ENCODE measurements around the gene KSR1. TPM values are rescaled to one million over a fixed set of nuclear protein-coding genes. Genes with fewer than 3 reads are reported as not detected.

Gene KSR1
- total and polyA plus RNA-seq, 9 of the 15 experiments (the other 6 are each of a cell fraction or from before 2014, with no cell fraction given) = 1.4 to 51.7 (median 18.4) TPM

DNA sequence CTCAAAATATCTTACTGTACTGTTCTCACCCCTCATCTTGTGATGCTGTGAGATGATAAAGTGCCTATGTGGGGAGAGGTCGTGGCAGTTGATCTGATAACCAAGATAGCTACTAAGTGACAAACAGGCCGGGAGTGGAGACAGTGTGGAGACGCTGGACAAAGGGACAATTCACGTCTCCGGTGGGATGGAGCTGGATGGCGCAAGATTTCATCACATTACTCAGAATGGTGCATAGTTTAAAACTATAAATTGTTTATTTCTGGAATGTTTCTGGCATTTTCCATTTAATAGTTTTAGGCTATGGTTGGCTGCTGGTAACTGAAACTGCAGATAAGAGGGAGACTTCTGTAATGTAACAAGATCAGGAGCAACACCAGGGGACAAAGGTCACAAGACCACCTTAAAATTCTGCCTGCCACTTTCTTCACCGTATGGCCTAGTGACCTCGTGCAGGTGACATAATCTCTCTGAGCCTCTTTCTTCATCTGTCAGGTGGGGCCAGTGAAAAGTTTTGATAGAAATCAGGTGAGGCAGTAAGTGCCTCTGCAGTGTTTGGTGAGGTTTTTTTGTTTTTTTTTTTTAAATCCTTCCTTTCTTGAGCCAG, 120.3 kb downstream of the KSR1 start (continued):
- TF ChIP-seq, protein P1, sequence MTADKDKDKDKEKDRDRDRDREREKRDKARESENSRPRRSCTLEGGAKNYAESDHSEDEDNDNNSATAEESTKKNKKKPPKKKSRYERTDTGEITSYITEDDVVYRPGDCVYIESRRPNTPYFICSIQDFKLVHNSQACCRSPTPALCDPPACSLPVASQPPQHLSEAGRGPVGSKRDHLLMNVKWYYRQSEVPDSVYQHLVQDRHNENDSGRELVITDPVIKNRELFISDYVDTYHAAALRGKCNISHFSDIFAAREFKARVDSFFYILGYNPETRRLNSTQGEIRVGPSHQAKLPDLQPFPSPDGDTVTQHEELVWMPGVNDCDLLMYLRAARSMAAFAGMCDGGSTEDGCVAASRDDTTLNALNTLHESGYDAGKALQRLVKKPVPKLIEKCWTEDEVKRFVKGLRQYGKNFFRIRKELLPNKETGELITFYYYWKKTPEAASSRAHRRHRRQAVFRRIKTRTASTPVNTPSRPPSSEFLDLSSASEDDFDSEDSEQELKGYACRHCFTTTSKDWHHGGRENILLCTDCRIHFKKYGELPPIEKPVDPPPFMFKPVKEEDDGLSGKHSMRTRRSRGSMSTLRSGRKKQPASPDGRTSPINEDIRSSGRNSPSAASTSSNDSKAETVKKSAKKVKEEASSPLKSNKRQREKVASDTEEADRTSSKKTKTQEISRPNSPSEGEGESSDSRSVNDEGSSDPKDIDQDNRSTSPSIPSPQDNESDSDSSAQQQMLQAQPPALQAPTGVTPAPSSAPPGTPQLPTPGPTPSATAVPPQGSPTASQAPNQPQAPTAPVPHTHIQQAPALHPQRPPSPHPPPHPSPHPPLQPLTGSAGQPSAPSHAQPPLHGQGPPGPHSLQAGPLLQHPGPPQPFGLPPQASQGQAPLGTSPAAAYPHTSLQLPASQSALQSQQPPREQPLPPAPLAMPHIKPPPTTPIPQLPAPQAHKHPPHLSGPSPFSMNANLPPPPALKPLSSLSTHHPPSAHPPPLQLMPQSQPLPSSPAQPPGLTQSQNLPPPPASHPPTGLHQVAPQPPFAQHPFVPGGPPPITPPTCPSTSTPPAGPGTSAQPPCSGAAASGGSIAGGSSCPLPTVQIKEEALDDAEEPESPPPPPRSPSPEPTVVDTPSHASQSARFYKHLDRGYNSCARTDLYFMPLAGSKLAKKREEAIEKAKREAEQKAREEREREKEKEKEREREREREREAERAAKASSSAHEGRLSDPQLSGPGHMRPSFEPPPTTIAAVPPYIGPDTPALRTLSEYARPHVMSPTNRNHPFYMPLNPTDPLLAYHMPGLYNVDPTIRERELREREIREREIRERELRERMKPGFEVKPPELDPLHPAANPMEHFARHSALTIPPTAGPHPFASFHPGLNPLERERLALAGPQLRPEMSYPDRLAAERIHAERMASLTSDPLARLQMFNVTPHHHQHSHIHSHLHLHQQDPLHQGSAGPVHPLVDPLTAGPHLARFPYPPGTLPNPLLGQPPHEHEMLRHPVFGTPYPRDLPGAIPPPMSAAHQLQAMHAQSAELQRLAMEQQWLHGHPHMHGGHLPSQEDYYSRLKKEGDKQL (CRISPR knock-in tag; IDR thresholded peaks at IDR 0.05; ENCODE audit: borderline replicate concordance) = no peak
- no peak for TF ChIP-seq BHLHE40 (IDR thresholded peaks at IDR 0.05; ENCODE audit: low read length)
- peak; percentile 21; the same call in 1 of the 2 replicates for TF ChIP-seq TEAD4 (IDR thresholded peaks at IDR 0.05; ENCODE audit: low read length)
- no peak for TF ChIP-seq TEAD4 (CRISPR knock-in tag; IDR thresholded peaks at IDR 0.05; ENCODE audit: borderline replicate concordance)
- no peak for TF ChIP-seq MAFG (tag; conservative IDR thresholded peaks at IDR 0.05)
- no peak for TF ChIP-seq E2F3 (CRISPR knock-in tag; IDR thresholded peaks at IDR 0.05)
- 0 out of 2 replicates have a peak, but pooled peaks have one; percentile 36 for TF ChIP-seq HDAC8 (tag; IDR thresholded peaks at IDR 0.05)
- TF ChIP-seq MAFK (IDR thresholded peaks at IDR 0.05; ENCODE audit: low read length) = no peak
- TF ChIP-seq ZNF717 (CRISPR knock-in tag; IDR thresholded peaks at IDR 0.05) = no peak
- TF ChIP-seq, protein P2, sequence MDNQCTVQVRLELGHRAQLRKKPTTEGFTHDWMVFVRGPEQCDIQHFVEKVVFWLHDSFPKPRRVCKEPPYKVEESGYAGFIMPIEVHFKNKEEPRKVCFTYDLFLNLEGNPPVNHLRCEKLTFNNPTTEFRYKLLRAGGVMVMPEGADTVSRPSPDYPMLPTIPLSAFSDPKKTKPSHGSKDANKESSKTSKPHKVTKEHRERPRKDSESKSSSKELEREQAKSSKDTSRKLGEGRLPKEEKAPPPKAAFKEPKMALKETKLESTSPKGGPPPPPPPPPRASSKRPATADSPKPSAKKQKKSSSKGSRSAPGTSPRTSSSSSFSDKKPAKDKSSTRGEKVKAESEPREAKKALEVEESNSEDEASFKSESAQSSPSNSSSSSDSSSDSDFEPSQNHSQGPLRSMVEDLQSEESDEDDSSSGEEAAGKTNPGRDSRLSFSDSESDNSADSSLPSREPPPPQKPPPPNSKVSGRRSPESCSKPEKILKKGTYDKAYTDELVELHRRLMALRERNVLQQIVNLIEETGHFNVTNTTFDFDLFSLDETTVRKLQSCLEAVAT (IDR thresholded peaks at IDR 0.05) = no peak
- TF ChIP-seq, protein P3, sequence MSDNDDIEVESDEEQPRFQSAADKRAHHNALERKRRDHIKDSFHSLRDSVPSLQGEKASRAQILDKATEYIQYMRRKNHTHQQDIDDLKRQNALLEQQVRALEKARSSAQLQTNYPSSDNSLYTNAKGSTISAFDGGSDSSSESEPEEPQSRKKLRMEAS (CRISPR knock-in tag; IDR thresholded peaks at IDR 0.05) = no peak
- TF ChIP-seq, protein P4, sequence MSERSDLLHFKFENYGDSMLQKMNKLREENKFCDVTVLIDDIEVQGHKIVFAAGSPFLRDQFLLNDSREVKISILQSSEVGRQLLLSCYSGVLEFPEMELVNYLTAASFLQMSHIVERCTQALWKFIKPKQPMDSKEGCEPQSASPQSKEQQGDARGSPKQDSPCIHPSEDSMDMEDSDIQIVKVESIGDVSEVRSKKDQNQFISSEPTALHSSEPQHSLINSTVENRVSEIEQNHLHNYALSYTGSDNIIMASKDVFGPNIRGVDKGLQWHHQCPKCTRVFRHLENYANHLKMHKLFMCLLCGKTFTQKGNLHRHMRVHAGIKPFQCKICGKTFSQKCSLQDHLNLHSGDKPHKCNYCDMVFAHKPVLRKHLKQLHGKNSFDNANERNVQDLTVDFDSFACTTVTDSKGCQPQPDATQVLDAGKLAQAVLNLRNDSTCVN (CRISPR knock-in tag; IDR thresholded peaks at IDR 0.05) = no peak
- TF ChIP-seq, protein P5, sequence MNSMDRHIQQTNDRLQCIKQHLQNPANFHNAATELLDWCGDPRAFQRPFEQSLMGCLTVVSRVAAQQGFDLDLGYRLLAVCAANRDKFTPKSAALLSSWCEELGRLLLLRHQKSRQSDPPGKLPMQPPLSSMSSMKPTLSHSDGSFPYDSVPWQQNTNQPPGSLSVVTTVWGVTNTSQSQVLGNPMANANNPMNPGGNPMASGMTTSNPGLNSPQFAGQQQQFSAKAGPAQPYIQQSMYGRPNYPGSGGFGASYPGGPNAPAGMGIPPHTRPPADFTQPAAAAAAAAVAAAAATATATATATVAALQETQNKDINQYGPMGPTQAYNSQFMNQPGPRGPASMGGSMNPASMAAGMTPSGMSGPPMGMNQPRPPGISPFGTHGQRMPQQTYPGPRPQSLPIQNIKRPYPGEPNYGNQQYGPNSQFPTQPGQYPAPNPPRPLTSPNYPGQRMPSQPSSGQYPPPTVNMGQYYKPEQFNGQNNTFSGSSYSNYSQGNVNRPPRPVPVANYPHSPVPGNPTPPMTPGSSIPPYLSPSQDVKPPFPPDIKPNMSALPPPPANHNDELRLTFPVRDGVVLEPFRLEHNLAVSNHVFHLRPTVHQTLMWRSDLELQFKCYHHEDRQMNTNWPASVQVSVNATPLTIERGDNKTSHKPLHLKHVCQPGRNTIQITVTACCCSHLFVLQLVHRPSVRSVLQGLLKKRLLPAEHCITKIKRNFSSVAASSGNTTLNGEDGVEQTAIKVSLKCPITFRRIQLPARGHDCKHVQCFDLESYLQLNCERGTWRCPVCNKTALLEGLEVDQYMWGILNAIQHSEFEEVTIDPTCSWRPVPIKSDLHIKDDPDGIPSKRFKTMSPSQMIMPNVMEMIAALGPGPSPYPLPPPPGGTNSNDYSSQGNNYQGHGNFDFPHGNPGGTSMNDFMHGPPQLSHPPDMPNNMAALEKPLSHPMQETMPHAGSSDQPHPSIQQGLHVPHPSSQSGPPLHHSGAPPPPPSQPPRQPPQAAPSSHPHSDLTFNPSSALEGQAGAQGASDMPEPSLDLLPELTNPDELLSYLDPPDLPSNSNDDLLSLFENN (IDR thresholded peaks at IDR 0.05; ENCODE audit: low read depth in 2 of 2, low read length in 2 of 2) = no peak
- TF ChIP-seq SRSF9 (IDR thresholded peaks at IDR 0.05; ENCODE audit: borderline replicate concordance, low read depth, low read length) = no peak
- TF ChIP-seq RBM34 (IDR thresholded peaks at IDR 0.05; ENCODE audit: borderline replicate concordance, insufficient read depth, low read length) = no peak
- no peak for TF ChIP-seq POLR2A (conservative IDR thresholded peaks at IDR 0.05)
- TF ChIP-seq ZNF274 (IDR thresholded peaks at IDR 0.05; ENCODE audit: borderline replicate concordance, low read depth, low read length) = no peak
